HepG2 (cell line): ENCODE measurements around the gene OIT3. TPM values are rescaled to one million over a fixed set of nuclear protein-coding genes. Genes with fewer than 3 reads are reported as not detected.
A peak's percentile ranks its signal among the peaks of the same experiment; 100 is the strongest.

Experiments used
- ATF1 ChIP-seq: IDR thresholded peaks from 2 replicates; pipeline ENCODE4 v1.6.1; 2016; ENCODE audit warnings: mild to moderate bottlenecking, control low read depth
- ELF3 ChIP-seq: IDR thresholded peaks from 2 replicates; pipeline ENCODE4 v1.6.1; 2016; ENCODE audit warnings: missing genetic modification reagents, missing compliant biosample characterization
- ESRRA ChIP-seq: sonication (generic); formaldehyde crosslinking; IDR thresholded peaks from 2 replicates; pipeline ENCODE4 v1.5.1; 2020; ENCODE audit warnings: mild to moderate bottlenecking, low read depth, missing genetic modification reagents
- FOSL2 ChIP-seq: sonication (generic); formaldehyde crosslinking; IDR thresholded peaks from 2 replicates; pipeline ENCODE4 v1.4.0; 2020; ENCODE audit warnings: missing genetic modification reagents
- KDM6A ChIP-seq: IDR thresholded peaks from 2 replicates; pipeline ENCODE4 v1.6.1; 2016; ENCODE audit warnings: low read depth
- NKX3-1 ChIP-seq: sonication (generic); formaldehyde crosslinking; IDR thresholded peaks from 2 replicates; pipeline ENCODE4 v1.5.0; 2020; ENCODE audit warnings: missing genetic modification reagents
- PHF8 ChIP-seq: sonication (generic); formaldehyde crosslinking; IDR thresholded peaks from 2 replicates; pipeline ENCODE4 v1.5.0; 2020; ENCODE audit warnings: missing genetic modification reagents
- PRPF4 ChIP-seq: fragments of 200-400 bp; formaldehyde crosslinking; IDR thresholded peaks from 2 replicates; pipeline ENCODE4 v1.6.1; 2016; ENCODE audit warnings: low read length, low read depth; ENCODE audit not compliant: poor library complexity, severe bottlenecking
- RBM22 ChIP-seq: fragments of 200-400 bp; formaldehyde crosslinking; optimal IDR thresholded peaks from 2 replicates; pipeline ENCODE3; 2017; ENCODE audit warnings: mild to moderate bottlenecking, low read length, moderate library complexity
- SALL1 ChIP-seq: sonication (generic); formaldehyde crosslinking; IDR thresholded peaks from 2 replicates; pipeline ENCODE4 v1.8.0; 2022; ENCODE audit warnings: mild to moderate bottlenecking, missing genetic modification reagents
- TBX2 ChIP-seq: sonication (generic); formaldehyde crosslinking; IDR thresholded peaks from 2 replicates; pipeline ENCODE4 v1.5.0; 2020; ENCODE audit warnings: missing genetic modification reagents, mild to moderate bottlenecking, borderline replicate concordance
- ZFY ChIP-seq: sonication (generic); formaldehyde crosslinking; IDR thresholded peaks from 2 replicates; pipeline ENCODE4 v1.4.0; 2020; ENCODE audit warnings: missing genetic modification reagents
- polyA plus RNA-seq, 8 experiments: library from polyadenylated mRNA; depleted of rRNA in 3 of 8; stranded (reverse) in 7 of 8; unstranded in 1 of 8; fragments of >200 nt; fragmentation: Illumina TruSeq in 4 of 8; extraction: Trizol in 4 of 8; gene quantifications; 2 replicates each; pipeline versions ENCODE4 v1.2.1 to v1.2.3, GENCODE V29; 2011 to 2016; ENCODE audit warnings: low read depth in 4 of 8, missing spikeins in 1 of 8, mixed read lengths in 1 of 8; ENCODE audit not compliant: insufficient read depth in 1 of 8
- total RNA-seq, 5 experiments: library from RNA; depleted of rRNA; stranded (reverse); fragments of >200 nt; fragmentation: Illumina TruSeq; extraction: Trizol; gene quantifications; 2 replicates each; pipeline ENCODE4 v1.2.3, GENCODE V29; 2016; ENCODE audit warnings: low read depth in 1 of 5
- TF ChIP-seq, protein P1 (sequence below): sonication (generic); formaldehyde crosslinking; conservative IDR thresholded peaks from 2 replicates; pipeline ENCODE4 v1.8.0; 2022; ENCODE audit warnings: missing genetic modification reagents
- TF ChIP-seq, protein P2 (sequence below): IDR thresholded peaks from 2 replicates; pipeline ENCODE4 v1.4.0; 2020; ENCODE audit warnings: mild to moderate bottlenecking, missing genetic modification reagents
- TF ChIP-seq, protein P3 (sequence below): IDR thresholded peaks from 2 replicates; pipeline ENCODE4 v1.6.1; 2016; ENCODE audit warnings: low read depth, borderline replicate concordance
- TF ChIP-seq, protein P4 (sequence below): sonication (generic); formaldehyde crosslinking; IDR thresholded peaks from 2 replicates; pipeline ENCODE4 v1.5.0; 2020; ENCODE audit warnings: missing genetic modification reagents, mild to moderate bottlenecking, borderline replicate concordance
- TF ChIP-seq, protein P5 (sequence below): sonication (generic); formaldehyde crosslinking; IDR thresholded peaks from 2 replicates; pipeline ENCODE4 v1.5.0; 2020; ENCODE audit warnings: mild to moderate bottlenecking, missing genetic modification reagents
- TF ChIP-seq, protein P6 (sequence below): IDR thresholded peaks from 2 replicates; pipeline ENCODE4 v1.6.1; 2016; ENCODE audit warnings: missing biosample characterization, missing genetic modification reagents, low read depth

The OIT3 gene
- total and polyA plus RNA-seq, 2 of the 13 experiments (the other 11 are each of a cell fraction or from before 2014, with no cell fraction given) = not detected

DNA sequence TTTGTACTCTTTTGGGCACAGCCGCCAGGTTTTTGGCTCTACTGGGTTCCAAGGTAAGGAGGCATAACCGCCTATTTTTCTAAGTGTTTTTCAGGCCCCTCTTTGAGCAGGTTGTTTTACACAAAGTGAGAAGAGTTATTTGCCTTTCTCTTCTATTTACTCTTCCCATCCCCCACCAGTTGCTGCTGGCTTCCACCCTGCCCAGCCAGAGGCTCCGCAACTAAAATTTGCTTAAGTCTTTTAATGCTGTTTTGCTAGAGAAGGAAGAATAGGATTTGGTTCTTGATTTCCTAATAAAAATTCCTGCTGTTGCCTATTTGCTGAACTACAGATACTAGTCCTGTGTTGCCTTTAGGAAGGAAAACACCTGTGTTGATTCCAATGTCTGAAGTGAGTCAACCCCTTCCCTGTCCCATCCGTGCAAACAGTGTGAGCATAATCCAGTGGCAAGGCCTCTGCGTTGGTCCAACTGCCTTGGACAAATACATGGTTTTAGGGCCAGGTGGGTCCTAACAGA lies 59.2 kb downstream of the OIT3 start (continued):
- TF ChIP-seq, protein P1, sequence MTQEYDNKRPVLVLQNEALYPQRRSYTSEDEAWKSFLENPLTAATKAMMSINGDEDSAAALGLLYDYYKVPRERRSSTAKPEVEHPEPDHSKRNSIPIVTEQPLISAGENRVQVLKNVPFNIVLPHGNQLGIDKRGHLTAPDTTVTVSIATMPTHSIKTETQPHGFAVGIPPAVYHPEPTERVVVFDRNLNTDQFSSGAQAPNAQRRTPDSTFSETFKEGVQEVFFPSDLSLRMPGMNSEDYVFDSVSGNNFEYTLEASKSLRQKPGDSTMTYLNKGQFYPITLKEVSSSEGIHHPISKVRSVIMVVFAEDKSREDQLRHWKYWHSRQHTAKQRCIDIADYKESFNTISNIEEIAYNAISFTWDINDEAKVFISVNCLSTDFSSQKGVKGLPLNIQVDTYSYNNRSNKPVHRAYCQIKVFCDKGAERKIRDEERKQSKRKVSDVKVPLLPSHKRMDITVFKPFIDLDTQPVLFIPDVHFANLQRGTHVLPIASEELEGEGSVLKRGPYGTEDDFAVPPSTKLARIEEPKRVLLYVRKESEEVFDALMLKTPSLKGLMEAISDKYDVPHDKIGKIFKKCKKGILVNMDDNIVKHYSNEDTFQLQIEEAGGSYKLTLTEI (CRISPR knock-in tag) = no peak
- TF ChIP-seq, protein P2, sequence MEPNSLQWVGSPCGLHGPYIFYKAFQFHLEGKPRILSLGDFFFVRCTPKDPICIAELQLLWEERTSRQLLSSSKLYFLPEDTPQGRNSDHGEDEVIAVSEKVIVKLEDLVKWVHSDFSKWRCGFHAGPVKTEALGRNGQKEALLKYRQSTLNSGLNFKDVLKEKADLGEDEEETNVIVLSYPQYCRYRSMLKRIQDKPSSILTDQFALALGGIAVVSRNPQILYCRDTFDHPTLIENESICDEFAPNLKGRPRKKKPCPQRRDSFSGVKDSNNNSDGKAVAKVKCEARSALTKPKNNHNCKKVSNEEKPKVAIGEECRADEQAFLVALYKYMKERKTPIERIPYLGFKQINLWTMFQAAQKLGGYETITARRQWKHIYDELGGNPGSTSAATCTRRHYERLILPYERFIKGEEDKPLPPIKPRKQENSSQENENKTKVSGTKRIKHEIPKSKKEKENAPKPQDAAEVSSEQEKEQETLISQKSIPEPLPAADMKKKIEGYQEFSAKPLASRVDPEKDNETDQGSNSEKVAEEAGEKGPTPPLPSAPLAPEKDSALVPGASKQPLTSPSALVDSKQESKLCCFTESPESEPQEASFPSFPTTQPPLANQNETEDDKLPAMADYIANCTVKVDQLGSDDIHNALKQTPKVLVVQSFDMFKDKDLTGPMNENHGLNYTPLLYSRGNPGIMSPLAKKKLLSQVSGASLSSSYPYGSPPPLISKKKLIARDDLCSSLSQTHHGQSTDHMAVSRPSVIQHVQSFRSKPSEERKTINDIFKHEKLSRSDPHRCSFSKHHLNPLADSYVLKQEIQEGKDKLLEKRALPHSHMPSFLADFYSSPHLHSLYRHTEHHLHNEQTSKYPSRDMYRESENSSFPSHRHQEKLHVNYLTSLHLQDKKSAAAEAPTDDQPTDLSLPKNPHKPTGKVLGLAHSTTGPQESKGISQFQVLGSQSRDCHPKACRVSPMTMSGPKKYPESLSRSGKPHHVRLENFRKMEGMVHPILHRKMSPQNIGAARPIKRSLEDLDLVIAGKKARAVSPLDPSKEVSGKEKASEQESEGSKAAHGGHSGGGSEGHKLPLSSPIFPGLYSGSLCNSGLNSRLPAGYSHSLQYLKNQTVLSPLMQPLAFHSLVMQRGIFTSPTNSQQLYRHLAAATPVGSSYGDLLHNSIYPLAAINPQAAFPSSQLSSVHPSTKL (CRISPR knock-in tag) = peak; percentile 48; the same call in 1 of the 2 replicates
- TF ChIP-seq FOSL2 (peak; percentile 78), PHF8 (CRISPR knock-in tag) (no peak), SALL1 (CRISPR knock-in tag) (peak; percentile 11; the same call in 1 of the 2 replicates), PRPF4 (peak; percentile 23), NKX3-1 (CRISPR knock-in tag) (no peak), KDM6A (CRISPR knock-in tag) (peak; percentile 46; the same call in 1 of the 2 replicates), RBM22 (no peak), ESRRA (CRISPR knock-in tag) (no peak), TBX2 (peak; percentile 20; the same call in 1 of the 2 replicates), ATF1 (CRISPR knock-in tag) (no peak), ELF3 (CRISPR knock-in tag) (no peak), ZFY (CRISPR knock-in tag) (peak; percentile 63)
- TF ChIP-seq, protein P3, sequence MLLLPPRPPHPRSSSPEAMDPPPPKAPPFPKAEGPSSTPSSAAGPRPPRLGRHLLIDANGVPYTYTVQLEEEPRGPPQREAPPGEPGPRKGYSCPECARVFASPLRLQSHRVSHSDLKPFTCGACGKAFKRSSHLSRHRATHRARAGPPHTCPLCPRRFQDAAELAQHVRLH (CRISPR knock-in tag) = peak; percentile 35; the same call in 1 of the 2 replicates
- TF ChIP-seq, protein P4, sequence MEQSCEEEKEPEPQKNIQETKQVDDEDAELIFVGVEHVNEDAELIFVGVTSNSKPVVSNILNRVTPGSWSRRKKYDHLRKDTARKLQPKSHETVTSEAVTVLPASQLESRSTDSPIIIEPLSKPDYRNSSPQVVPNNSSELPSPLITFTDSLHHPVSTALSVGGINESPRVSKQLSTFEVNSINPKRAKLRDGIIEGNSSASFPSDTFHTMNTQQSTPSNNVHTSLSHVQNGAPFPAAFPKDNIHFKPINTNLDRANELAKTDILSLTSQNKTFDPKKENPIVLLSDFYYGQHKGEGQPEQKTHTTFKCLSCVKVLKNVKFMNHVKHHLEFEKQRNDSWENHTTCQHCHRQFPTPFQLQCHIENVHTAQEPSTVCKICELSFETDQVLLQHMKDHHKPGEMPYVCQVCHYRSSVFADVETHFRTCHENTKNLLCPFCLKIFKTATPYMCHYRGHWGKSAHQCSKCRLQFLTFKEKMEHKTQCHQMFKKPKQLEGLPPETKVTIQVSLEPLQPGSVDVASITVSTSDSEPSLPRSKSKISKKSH (CRISPR knock-in tag) = no peak
- TF ChIP-seq, protein P5, sequence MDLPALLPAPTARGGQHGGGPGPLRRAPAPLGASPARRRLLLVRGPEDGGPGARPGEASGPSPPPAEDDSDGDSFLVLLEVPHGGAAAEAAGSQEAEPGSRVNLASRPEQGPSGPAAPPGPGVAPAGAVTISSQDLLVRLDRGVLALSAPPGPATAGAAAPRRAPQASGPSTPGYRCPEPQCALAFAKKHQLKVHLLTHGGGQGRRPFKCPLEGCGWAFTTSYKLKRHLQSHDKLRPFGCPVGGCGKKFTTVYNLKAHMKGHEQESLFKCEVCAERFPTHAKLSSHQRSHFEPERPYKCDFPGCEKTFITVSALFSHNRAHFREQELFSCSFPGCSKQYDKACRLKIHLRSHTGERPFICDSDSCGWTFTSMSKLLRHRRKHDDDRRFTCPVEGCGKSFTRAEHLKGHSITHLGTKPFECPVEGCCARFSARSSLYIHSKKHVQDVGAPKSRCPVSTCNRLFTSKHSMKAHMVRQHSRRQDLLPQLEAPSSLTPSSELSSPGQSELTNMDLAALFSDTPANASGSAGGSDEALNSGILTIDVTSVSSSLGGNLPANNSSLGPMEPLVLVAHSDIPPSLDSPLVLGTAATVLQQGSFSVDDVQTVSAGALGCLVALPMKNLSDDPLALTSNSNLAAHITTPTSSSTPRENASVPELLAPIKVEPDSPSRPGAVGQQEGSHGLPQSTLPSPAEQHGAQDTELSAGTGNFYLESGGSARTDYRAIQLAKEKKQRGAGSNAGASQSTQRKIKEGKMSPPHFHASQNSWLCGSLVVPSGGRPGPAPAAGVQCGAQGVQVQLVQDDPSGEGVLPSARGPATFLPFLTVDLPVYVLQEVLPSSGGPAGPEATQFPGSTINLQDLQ (CRISPR knock-in tag) = no peak
- TF ChIP-seq, protein P6, sequence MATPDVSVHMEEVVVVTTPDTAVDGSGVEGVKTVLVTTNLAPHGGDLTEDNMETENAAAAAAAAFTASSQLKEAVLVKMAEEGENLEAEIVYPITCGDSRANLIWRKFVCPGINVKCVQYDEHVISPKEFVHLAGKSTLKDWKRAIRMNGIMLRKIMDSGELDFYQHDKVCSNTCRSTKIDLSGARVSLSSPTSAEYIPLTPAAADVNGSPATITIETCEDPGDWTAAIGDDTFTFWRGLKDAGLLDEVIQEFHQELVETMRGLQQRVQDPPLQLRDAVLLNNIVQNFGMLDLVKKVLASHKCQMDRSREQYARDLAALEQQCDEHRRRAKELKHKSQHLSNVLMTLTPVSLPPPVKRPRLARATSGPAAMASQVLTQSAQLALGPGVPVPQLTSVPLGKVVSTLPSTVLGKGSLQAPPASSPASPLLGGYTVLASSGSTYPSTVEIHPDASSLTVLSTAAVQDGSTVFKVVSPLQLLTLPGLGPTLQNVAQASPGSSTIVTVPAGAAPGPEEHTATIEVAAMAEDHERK = no peak
